CD4-positive, alpha-beta T cell (primary cell): ENCODE results near the gene LDLRAD4. TPM values are rescaled to one million over a fixed set of nuclear protein-coding genes. Genes with fewer than 3 reads are reported as not detected.

Experiments used
- ATAC-seq: fragments of 200-7000 bp; cut with Tn5 transposase; one replicate; pipeline ENCODE4 v1.10.0; 2022; ENCODE audit warnings: mild to moderate bottlenecking; ENCODE audit not compliant: poor library complexity
- CTCF ChIA-PET: fragments of 350-600 bp; sonication (Branson Sonifier 250); formaldehyde crosslinking; loops from one replicate; lab custom pipeline; 2021; ENCODE audit warnings: antibody characterized with exemption, inconsistent platforms; lab: Charles Lee
- POLR2A ChIA-PET: fragments of 350-600 bp; sonication (Branson Sonifier 250); formaldehyde crosslinking; loops from one replicate; lab custom pipeline; 2021; ENCODE audit warnings: antibody characterized with exemption, inconsistent platforms; lab: Charles Lee
- DNase-seq, 14 experiments: peaks; one replicate each; pipeline ENCODE4 v3.0.0-alpha.2; 2013 to 2020; ENCODE audit warnings: mixed read lengths in 2 of 14
- H3K27ac ChIP-seq, 2 donors: one replicate each; pipeline versions ENCODE4 v1.5.1 to v1.7.0; 2013; ENCODE audit warnings: low read length in 2 of 2, low read depth in 1 of 2, mild to moderate bottlenecking in 1 of 2
- H3K27me3 ChIP-seq, 2 experiments: 1 replicate in 1 of 2; 2 replicates in 1 of 2; pipeline versions ENCODE4 v1.6.1 to v1.7.0; 2013; ENCODE audit warnings: low read length in 2 of 2, control low read depth in 1 of 2, mild to moderate bottlenecking in 1 of 2, moderate library complexity in 1 of 2; ENCODE audit not compliant: insufficient read depth in 2 of 2, control insufficient read depth in 1 of 2
- H3K36me3 ChIP-seq: one replicate; pipeline ENCODE4 v1.6.1; 2013; ENCODE audit warnings: low read length, control low read depth; ENCODE audit not compliant: insufficient read depth
- H3K4me1 ChIP-seq: one replicate; pipeline ENCODE4 v1.6.1; 2013; ENCODE audit warnings: low read length, control low read depth; ENCODE audit not compliant: insufficient read depth
- H3K4me3 ChIP-seq: one replicate; pipeline ENCODE4 v1.5.1; 2013; ENCODE audit warnings: mild to moderate bottlenecking, low read length, moderate library complexity
- H3K9me3 ChIP-seq, 2 experiments: 1 replicate in 1 of 2; 2 replicates in 1 of 2; pipeline versions ENCODE4 v1.6.1 to v1.7.0; 2013; ENCODE audit warnings: low read length in 2 of 2, mild to moderate bottlenecking in 2 of 2, control low read depth in 1 of 2, moderate library complexity in 1 of 2; ENCODE audit not compliant: control insufficient read depth in 1 of 2, insufficient read depth in 1 of 2
- H3K27ac Mint-ChIP-seq: one replicate; pipeline ENCODE4 v1.8.0; 2020; ENCODE audit warnings: mixed read lengths
- H3K27me3 Mint-ChIP-seq: one replicate; pipeline ENCODE4 v1.8.0; 2021; ENCODE audit warnings: mixed read lengths
- H3K36me3 Mint-ChIP-seq: one replicate; pipeline ENCODE4 v1.8.0; 2021; ENCODE audit warnings: low read depth, mixed read lengths
- H3K4me1 Mint-ChIP-seq: one replicate; pipeline ENCODE4 v1.8.0; 2021; ENCODE audit warnings: low read depth, mixed read lengths
- H3K4me3 Mint-ChIP-seq: one replicate; pipeline ENCODE4 v1.8.0; 2020; ENCODE audit warnings: mild to moderate bottlenecking, mixed read lengths
- H3K9me3 Mint-ChIP-seq: one replicate; pipeline ENCODE4 v1.8.0; 2020; ENCODE audit warnings: mixed read lengths
- intact Hi-C, 2 experiments: fragments of 100-400 bp; cut with DNase I in 1 of 2; cut with micrococcal nuclease in 1 of 2; formaldehyde crosslinking; loops; one replicate each; pipeline versions ENCODE4 v1.15.1 to v1.9.0; 2023 to 2025; cut with DNase I, micrococcal nuclease
- total RNA-seq, 174 experiments: library from RNA in 2 of 174; stranded (reverse) in 2 of 174; gene quantifications; one replicate each; pipeline ENCODE4 v1.2.3 and lab custom pipeline; 2021 to 2026
- TF ChIP-seq, protein P1 (sequence below): fragments of 200-600 bp; IDR thresholded peaks from one replicate; pipeline ENCODE4 v1.8.0; 2022; ENCODE audit warnings: antibody characterized with exemption, mild to moderate bottlenecking

The LDLRAD4 gene
- total RNA-seq, 2 experiments from 2014 or later, result 51.9 to 52.7 TPM

DNA sequence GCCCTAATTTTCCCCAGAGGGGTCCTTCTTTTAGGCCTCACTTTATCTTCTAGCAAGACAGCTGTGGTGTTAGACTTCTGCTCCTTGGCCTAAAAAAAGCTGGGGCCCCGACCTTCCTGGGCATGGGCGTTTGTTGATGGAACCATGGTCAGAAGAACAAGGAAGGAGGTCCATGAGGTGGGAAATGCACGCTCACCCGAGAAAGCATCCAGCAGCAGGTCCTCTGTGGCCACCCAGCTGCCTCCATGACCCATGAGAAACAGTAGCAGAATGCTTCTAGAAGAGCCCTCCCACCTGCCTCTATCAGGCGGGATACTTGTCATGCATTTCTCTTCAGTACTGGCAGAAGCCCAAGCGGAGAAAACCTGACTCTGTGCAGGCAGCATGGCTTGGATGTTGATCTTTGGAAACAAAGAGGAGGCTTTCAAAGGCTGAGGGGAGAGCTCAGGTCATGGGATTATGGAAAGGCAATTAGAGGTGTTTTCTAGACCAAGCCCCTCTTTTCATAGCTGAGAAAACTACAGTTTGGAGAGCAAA is 258.7 kb downstream of the LDLRAD4 start:
- H3K27ac Mint-ChIP-seq, result peak overlapping the region; percentile 20
- Histone ChIP-seq H3K4me3 (no peak overlapping the region), H3K27ac (no peak overlapping the region), H3K27me3 (no peaks in the 10 kb centered on the region), H3K4me1 (peaks cover 28% of the 10 kb centered on the region), H3K9me3 (peaks cover 0 to 9% of the 10 kb centered on the region in 2 experiments), H3K36me3 (peaks cover 17% of the 10 kb centered on the region)
- ChIA-PET CTCF (no interaction called here), POLR2A (no interaction called here)
- intact Hi-C loops, result no loop called here
- DNase-seq (no peak), ATAC-seq (no peak)
- peaks cover 90% of the 10 kb centered on the region for H3K36me3 Mint-ChIP-seq
- no peaks in the 10 kb centered on the region for H3K27me3 Mint-ChIP-seq
- TF ChIP-seq, protein P1, sequence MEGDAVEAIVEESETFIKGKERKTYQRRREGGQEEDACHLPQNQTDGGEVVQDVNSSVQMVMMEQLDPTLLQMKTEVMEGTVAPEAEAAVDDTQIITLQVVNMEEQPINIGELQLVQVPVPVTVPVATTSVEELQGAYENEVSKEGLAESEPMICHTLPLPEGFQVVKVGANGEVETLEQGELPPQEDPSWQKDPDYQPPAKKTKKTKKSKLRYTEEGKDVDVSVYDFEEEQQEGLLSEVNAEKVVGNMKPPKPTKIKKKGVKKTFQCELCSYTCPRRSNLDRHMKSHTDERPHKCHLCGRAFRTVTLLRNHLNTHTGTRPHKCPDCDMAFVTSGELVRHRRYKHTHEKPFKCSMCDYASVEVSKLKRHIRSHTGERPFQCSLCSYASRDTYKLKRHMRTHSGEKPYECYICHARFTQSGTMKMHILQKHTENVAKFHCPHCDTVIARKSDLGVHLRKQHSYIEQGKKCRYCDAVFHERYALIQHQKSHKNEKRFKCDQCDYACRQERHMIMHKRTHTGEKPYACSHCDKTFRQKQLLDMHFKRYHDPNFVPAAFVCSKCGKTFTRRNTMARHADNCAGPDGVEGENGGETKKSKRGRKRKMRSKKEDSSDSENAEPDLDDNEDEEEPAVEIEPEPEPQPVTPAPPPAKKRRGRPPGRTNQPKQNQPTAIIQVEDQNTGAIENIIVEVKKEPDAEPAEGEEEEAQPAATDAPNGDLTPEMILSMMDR, result no peak
- peaks cover 51% of the 10 kb centered on the region for H3K4me1 Mint-ChIP-seq
- no peak overlapping the region for H3K4me3 Mint-ChIP-seq
- no peaks in the 10 kb centered on the region for H3K9me3 Mint-ChIP-seq

DNA sequence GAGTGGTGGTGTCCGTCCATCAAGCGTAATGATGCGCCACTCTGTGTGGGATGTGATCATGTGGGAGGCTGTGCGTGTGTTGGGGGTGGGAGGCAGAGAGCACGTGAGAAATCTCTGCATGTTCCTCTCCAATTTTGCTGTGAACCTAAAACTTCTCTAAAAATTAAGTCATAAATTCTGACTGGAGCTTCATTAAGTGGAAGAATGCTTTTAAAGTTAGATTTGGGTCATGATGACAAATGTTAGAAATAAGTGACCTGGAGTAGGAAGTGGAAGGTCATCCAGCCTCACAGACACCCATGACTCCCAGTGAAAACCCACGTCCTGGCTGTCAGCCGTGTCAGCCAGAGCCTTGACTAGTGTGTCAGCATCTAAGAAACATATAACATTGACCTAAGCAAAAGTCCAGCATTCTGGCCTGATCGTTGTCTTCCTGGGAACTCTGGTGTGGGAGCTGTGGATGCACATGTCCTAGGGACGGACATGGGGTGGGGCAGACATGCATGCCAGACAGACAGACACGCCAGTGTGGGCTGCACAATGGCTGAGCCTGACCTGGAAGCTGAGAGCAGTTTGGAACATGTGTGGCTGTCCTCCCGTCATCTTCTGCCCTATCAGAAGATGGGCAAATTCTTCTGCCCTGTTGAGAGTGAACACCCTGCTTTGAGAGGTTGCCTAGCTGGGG is 262.2 kb downstream of the LDLRAD4 start:
- H3K4me1 Mint-ChIP-seq, result peaks cover 59% of the 10 kb centered on the region
- no peaks in the 10 kb centered on the region for H3K27me3 ChIP-seq
- no peaks in the 10 kb centered on the region for H3K9me3 Mint-ChIP-seq
- no peak for ATAC-seq
- intact Hi-C loops, result no loop called here
- peaks cover 15% of the 10 kb centered on the region for H3K36me3 ChIP-seq
- H3K4me3 ChIP-seq, result no peak overlapping the region
- peaks cover 0 to 13% of the 10 kb centered on the region in 2 experiments for H3K9me3 ChIP-seq
- ChIA-PET POLR2A (no interaction called here), CTCF (no interaction called here)
- peak overlapping the region; percentile 77 for H3K27ac Mint-ChIP-seq
- no peak for DNase-seq
- peaks cover 74% of the 10 kb centered on the region for H3K36me3 Mint-ChIP-seq
- no peak overlapping the region for H3K4me3 Mint-ChIP-seq
- H3K4me1 ChIP-seq, result peaks cover 27% of the 10 kb centered on the region
- peak overlapping the region in 1 of 2 donors; percentile 10 for H3K27ac ChIP-seq
- H3K27me3 Mint-ChIP-seq, result no peaks in the 10 kb centered on the region
- TF ChIP-seq, protein P1, result no peak

- Histone ChIP-seq H3K4me1 (peaks cover 27% of the 10 kb centered on the region), H3K4me3 (no peak overlapping the region), H3K36me3 (peaks cover 21% of the 10 kb centered on the region), H3K27me3 (no peaks in the 10 kb centered on the region), H3K27ac (peak overlapping the region in 1 of 2 donors; percentile 10), H3K9me3 (peaks cover 0 to 13% of the 10 kb centered on the region in 2 experiments)
- intact Hi-C loops, result no loop called here
- no peaks in the 10 kb centered on the region for H3K27me3 Mint-ChIP-seq
- no peak for DNase-seq
- peaks cover 74% of the 10 kb centered on the region for H3K36me3 Mint-ChIP-seq
- TF ChIP-seq, protein P1, result no peak
- CTCF ChIA-PET, result no interaction called here
- no peaks in the 10 kb centered on the region for H3K9me3 Mint-ChIP-seq
- no peak for ATAC-seq
- POLR2A ChIA-PET, result no interaction called here
- H3K4me3 Mint-ChIP-seq, result no peak overlapping the region
- peak overlapping the region; percentile 77 for H3K27ac Mint-ChIP-seq
- H3K4me1 Mint-ChIP-seq, result peaks cover 59% of the 10 kb centered on the region
These were observed 262.8 kb downstream of the LDLRAD4 start for GRCh38 chr18:13481331-13481730.
